Left hindlimb (tissue), 1 donor: ENCODE data around the gene MEGF6.

Experiments used
- DNase-seq: peaks from one replicate; pipeline ENCODE4 v3.0.0-alpha.2; 2018

The MEGF6 gene

DNA sequence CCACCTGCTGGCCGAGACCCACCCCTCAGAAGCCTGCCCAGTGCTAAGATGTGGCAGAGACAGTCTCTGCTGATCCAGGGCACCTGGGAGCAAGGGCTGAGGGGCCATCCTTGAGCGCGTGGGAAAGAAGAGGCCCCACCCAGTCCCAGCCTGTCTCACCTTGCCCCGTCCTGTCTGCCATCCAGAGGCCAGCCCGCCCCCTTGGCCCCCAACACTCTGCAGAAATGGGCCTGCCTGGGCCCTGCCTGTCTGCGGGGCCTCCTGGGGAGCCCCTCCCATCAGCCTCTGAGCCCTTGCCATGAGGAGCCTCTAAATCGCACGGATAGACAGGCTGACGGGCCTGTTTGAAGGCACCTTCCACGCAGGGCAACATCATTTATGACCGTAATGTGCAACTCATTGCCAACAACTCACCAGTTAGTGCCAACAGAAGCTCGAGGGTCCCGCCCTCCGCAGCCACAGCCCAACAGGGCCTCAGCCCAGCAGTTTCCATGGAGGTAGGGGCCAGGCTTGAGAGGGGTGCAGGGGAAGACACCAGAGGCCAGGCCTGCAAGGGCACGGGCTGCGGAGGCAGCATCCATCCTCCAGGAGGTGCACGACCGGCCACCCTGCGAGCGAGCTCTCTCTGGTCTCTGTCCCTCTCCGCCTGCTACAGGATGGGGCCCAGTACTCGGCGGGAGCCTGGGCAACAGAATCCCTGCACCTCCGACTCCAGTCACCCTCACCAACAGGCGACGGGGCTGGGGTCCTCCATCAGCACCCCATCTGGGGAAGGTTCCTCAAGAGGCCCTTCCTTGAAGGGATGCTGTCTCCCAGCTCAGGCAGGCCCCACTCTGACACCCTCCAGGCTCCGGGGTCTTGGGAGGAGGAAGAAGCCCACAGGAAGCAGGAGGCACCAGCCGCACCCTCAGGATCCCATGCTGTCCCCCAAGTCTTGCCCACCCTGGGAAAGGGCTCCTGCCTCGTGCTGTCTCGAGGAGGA lies 78.0 kb downstream of the MEGF6 start:
- DNase-seq: no peak

DNA sequence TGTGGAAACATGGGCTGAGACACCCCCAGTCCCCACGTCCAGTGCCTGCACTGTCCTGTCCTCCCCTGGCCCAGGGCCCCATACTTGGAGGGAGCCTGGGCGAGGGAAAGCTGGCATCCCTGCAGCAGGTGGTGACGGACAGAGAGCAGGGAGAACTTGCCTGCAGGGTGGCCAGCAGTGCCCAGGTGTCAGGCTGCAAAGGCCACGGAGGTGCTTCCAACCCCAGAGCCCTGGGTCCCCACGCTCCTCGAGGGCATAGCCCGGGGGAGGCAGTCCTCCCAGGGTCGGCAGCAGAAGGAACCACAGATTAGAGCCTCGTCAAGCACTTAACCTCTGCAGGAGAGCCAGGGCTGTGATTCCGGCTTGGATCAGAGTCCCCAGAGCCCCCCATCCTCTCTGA lies 79.4 kb downstream of the MEGF6 start:
- DNase-seq: no peak

DNA sequence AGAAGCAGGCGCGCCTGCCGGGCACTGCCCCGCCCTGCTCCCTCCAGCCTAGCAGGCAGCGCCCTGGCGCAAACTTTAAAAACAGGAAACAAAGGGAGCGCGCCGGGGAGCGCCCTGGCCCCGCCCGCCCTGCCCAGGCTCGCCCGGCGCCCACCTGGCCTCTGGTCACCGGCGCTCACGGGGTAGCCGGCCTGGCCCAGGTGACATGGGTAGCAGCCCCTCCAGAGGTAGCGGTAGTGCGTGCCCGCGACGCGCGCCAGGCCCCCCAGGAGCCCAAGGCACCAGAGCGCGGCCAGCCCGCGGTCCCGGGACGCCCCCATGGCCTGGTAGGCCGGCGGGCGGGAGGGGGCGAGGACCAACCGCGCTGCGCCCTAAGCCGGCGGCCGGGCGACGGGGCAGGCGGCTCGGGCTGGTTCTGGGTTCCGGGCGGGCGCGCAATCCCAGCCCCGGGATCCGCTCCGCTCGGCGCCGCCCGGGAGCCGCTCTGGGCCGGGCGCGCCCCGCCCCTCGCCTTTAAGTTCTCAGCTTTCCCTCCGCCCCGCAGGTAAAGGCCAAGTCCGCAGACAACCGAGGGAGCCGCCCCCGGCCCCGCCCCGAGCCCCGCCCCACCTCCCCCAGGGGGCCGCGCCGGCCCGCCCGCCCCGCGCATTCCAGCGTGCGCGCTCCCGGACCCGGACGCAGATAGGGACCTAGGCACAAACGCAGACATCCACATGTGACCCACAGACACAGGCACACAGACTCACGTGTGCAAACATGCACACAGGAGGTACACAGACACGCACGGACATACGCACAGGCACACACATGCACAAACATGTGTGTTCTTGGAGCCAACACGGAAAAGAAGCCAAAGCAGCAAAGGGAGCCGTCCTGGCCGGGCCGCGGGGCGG lies 80.1 kb downstream of the MEGF6 start:
- DNase-seq: peak; percentile 83

DNA sequence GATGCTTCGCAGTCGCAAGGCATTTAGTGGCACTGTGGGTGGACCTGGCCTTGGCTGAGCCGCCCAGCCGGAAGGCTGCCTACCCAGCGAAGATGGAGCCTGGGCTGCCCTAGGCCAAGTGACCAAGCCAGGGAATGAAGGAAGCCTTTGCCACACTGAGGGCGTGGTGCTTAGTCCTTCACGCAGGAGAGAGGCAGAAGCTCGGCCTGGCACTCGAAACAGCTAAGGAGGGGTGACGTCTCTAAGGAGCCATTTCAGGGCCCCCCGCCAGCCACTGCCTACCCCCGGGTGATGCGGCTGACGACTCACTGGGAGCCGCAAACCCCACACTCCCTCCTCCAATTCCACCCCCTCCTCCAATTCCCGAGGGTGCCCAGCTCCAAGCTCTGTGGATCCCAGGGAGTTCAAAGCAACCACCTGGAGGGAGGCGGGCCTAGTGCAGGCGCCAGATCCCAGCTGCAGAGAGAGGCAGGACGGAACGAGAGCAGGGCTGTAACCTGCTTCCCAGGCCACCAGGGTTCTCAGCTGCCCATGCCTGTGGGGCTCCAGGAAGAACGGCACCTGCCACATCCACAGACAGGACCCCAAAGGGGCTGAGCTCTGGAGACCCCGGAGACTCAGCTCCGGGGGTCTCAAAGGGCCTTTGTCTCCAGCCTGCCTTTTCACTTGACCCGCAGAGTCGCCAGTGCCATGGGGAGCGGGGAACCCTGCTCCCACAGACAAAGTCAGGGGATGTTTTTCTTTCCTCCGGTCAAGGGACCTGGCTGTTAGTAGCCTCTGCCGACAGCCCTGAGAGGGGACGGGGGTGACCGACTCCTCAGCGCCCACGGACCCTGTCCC lies 81.0 kb downstream of the MEGF6 start:
- DNase-seq: no peak

DNA sequence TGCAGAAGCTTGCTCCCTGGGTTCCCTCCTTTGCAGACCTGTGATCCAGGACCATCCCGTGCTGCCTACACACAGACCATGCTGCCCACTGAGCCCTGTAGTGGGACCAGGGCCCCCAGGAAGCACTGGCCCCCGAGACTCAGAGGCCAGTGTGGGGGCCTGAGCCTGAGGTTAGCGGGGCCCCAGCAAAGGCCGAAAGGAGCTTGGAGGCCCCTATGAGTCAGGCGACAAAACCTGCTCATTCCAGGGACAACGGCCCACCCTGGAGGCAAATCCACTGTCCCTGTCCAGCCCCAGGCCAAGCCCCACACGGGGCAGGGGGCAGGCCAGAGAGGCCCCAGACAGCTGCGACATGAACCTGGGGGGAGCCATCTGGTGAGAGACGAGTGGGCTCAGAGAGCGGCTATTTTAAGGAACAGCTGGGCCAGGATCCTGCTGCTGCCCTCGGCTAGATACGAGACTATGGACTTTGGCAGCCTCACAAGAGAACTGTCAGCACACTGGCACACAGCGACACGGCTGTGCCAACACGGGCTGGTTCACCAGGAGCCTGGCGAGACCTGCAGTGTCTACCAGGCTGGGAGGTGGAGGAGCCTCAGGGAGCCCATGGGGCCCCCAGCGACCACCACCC lies 82.1 kb downstream of the MEGF6 start:
- no peak for DNase-seq

DNA sequence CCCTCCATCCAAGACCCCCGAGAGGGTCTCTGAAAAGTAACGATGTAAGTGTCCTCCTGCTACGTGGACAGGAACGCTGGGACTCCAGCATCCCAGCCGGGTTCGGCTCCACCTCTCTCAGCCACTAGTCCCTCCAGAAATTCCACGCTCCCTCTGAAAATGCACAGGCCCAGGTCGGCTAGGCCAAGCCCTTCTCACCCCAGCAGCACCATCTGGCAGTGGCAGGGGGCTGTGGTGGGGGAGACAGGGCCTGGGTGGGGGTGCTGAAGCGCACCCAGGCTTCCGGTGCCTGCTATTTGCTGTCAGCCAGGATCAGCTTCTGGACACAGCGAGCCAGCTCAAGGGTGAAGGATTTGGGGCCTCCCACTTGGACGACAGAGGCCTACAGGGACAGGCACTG lies 83.5 kb downstream of the MEGF6 start:
- no peak for DNase-seq

DNA sequence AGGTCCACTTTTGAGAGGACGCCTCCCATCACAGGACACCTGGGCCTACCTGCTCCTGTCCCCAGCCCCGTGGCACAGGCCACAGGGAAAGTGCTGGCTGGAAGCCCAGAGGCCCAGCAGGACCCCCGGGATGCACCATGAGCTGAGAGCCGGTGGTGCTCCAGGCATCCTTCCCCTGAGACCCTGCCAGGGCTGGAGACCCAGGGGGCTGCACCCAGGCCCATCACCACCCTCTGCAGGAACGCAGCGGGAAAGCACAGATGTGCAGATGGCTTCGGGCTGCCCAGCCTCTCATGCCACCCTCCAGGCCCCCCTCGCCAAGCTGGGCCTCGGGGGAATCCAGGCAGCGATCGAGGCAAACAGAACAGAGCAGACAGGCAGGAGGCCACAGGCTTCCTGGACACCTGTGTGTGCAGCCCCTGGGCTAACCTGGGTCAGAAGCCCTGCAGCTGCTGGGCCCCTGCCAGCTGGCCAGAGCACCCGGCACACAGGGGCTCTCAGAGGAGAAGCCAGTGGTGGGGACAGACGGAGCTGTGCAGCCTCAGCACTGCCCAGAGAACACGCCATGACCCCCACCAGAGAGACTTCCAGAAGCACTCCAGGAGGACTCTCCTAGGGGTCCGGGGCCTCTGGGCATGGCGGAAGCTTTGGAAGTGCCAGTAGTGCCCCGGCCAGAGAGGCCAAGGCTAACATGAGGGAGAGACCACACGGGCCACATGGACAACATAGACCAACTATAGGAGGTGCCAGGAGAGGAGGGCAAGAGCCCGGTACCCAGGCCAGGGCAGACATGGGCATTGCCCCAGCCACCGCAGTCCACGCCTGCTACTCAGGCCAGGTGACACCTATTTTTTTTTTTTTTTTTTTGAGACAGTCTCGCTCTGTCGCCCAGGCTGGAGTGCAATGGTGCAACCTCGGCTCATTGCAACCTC lies 85.5 kb downstream of the MEGF6 start:
- no peak for DNase-seq

DNA sequence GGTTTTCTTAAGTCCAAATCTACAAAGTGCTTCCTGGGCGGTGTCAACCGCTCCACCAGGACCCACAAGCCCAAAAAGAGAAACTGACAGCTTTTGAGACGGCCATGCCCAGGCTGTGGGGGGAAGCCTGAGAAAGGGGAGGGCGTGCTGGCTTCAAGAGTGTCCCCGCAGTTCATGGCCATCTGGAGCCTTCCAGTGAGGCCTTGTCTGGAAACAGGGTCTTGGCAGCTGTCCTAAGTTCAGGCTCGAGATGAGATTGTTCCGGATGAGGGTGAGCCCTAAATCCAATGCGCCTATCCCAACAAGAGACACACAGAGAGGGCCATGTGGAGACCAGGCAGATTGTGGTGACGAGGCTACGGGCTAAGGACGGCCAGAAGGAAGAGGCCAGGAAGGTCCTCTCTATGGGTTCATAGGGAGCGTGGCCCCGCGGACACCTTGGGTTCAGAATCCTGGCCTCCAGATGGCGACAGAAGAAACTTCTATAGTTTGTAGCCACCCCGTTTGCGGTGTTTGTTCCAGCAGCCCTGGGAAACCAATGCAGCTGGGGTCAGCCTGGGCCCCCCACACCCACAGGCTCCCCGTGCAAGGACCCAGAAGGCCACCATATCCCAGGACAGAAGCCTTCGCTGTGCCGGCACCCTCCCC lies 86.6 kb downstream of the MEGF6 start:
- no peak for DNase-seq

DNA sequence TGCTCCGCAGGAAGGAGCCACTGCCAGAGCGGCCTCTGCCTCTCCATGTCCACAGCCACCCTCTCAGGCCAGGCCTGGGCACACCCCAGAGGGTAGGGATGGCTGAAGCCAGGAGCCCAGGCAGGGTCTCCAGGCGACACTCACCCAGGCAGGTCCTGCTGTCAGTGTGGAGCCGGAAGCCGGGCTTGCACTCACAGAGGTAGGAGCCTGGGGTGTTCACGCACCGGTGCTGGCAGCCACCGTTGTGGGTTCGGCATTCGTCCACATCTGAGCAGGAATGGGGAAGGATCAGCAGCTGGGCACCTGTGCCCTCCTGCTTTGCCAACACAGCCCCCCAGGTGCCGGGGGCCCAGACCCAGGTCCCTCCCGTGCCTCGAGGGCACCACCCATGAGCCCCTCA lies 87.3 kb downstream of the MEGF6 start:
- DNase-seq: no peak

DNA sequence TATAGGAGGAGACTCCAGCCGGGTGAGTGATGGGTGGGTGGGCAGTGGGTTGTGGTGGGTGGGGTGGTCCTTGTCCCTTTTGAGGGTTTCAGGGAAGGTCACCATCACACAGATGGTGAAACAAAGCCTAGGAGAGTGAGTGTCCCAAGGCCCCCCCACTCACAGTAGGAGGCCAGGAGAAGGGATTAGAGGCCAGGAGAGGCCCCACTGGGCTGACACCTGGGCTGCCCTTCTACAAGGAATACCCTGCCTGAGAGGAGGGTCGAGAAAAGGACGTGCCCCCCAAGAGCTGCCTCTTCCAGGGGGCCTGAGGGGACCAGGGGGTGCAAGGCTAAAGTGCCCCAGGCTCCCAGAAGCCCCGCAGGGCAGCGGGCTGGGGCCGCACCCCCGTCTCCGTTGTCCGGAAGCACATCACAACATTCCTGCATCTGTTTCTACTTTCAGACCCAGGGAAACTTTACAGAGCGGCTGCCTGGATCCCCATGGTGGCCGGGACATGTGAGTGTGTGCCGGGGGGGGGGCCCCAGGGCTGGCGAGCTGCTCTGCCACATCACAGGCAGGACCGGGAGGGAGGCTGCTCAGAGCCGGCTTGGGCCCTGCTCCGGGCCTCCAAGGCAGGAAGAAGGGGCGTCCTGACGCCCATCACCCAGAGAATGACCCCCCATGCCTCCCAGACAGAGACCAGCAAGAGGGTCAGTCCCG lies 88.6 kb downstream of the MEGF6 start:
- DNase-seq: peak; percentile 82

DNA sequence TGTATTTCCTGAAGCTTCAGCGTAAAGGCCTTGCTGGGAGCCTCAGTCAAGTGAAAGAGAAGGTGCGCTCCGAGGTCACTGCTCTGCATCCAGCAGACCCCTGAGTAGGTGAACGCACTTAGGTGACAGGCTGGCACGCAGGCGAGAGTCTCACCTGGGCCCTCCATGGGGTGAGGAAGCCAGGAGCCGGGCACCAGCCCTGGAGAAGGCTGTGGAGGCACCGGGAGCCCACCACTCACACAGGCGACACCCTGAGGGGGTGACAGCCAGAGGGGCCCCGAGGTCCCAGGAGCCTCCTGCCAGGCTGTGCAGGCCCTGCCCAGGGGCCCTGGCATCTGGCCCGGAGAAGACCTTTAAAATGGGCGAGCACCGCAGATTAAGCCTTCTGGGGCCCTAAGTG lies 89.2 kb downstream of the MEGF6 start:
- DNase-seq: no peak

DNA sequence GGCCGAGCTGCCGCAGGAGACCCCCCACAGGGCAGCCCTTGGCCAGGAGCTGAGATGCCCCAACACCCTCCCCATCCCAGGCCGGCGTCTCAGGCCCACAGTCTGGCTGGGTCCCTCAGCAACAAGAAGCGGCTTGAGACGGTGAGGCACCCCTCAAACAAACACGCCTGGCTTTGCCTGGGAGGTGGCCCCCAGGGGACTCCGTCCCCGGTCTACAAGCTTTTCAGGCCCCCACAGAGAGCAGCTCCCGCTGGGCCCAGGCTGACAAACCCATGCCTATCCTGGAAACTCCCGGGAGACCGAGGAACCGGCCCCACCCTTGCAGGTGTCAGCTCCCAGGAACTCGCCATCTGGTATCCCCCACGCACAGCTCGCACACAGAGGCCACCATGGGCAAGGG lies 89.9 kb downstream of the MEGF6 start:
- DNase-seq: no peak

DNA sequence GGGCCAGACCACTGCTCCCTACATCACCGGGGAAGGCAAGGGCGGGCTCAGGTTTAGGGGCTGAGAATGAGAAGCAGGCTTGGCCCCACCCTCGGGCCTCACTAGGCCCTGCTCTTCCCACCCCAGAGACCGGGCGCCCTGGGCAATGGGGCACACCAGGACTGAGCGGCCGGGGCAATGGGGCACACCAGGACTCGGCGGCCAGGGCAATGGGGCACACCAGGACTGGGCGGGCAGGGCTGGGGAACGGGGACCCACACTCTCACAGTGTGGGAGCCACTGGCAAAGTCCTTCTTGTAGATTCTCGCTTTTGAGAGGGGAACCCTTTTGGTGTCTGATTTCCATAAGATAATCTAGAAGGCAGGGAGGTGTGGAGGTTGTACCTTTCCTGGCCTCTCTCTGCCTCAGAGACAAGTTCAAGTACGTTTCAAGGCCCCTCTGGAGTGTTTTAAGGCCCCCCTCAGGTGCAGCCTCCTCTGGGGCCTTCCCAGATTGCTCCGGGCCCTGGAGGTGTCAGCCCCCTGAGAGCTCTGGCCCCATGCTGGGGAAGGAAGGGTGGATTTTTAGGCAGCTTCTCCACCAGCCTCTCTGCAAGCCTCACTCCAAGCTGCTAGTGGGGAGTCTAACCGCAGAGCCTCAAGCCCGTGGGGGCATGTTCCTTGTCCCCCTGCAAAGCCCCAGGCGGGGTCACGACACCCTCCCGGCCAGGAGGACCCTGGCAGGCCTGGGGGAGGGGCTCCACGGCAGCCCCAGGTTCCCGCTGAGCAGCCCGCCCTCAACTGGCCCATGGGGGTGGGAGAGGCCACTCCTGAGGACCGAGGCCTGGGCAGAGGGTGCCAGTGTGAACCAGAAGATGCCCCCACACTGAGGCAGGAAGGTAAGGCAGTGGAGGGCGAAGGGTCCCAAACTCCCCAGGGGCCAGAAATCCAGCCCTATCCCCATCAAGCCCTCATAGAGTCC lies 90.6 kb downstream of the MEGF6 start:
- no peak for DNase-seq

DNA sequence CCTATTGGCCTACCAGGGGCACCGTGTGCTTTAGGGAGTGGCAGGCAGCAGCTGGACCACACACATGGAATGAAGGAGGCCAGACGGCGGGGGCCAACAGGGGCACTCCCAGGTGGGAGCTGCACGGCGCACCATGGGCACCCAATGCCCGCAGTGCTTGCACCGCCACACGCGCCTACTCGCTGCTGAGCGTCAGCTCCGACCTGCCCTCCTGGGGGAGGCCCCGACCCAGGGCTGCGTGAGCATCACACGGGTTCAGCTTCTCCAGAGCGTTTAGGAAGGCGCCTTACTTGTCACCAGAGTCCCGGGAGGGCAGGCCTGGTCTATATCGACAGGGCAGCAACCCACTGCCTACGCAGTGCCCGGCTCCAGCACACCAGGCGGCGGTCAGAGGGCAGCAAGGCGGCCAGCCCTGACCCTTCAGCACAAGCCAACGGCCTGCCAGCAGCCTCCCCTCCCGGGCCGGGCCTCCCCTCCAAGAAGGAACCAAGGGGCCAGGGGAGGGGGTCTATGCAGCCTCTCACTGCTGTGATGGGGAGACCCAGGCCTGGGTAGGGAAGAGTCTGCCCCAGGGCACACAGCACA lies 91.9 kb downstream of the MEGF6 start:
- DNase-seq: no peak

DNA sequence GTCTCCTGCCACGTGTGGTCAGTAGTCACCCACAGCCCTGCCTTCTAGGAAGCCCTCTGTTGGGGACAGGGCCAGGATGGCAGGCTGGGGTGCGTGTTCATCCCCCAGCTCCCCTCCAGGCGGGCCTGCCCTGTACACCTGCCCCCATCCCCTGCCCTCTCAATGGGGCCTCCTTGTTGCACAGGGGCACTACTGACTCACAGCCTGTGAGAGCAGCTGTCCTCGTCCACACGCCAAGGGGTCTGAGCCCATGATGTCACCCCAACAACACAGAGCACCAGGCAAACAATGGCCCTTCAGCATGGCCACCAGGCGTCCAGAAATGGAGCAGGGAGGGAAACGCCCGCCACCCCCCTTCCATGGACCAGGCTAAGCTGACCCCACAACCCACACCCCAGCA lies 92.6 kb downstream of the MEGF6 start:
- DNase-seq: no peak

DNA sequence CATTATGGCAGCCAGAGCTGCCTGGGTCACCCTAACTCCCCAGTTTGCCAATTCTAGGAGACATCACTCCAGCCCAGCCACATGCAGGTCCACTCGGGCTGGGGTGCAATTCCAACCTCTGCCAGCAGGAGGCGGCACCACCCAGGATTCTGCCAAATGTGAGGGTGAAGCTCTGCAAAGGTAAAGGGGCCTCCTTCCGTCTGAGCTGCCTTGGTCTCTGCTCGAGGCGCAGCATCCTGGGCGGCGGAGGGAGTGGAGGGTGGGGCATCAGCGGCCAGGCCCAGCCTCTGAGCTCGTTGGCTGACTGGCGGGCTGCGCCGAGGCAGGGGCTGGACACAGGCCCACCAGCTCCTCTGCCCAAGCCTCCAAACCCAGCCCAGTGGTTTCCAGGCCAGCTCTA lies 93.1 kb downstream of the MEGF6 start:
- DNase-seq: no peak

DNA sequence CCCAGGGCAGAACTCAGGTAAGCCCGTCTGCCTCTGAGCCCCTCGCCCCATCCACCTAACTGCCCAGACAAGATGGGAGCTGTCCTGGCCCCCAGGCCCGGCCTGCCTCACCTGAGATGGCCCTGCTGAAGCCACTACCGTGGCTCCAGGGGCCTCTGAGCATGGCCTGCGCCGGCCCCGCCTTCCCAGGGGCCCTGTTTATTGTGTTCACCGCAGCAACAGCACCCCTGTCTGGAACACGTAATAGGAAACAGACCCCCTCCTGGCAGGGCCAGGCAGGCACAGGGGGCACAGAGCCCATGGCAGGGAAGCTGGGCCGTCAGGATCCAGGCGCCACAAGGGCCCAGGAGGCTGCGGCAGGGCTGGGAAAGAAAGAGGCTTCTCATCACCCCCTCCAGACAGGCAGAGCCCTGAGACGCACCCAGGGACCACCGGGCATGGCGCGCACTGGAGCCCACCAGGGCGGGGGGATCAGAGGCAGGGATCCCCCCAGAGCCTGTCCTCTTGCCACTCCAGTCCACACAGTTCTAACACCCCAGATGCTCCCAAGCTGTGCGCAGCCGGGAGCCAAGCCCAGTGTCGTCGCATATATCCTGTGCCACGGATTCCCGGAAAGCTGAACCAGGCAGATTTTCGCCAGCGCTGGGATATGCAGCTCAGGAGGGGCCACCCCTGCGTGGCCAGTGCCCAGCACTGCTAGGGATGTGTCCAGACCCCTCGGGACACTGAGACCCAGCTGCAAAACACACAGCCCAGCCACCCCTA lies 94.2 kb downstream of the MEGF6 start:
- no peak for DNase-seq

DNA sequence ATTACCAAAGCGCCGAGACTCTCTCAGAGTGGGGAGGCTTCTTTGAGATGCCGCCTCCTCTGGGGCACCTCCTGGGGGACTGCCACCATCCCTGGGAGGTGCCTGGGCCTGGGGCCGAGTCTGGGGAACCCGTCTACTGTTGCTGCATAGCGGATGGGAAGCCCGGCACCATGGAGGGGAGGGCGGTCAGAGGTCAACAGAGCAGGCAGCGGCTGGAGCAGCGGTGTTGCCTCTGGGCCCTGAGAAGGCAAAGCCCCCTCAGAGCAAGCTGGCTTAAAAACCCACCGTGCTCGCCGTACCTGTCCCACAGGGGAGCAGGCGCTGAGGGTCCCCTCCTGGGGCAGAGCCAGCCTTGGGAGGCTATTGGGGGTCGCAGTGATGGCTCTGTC lies 94.8 kb downstream of the MEGF6 start:
- DNase-seq: no peak
